Kidney (tissue), 14 donors: ENCODE data around the gene EPB41L3. TPM values are rescaled to one million over a fixed set of nuclear protein-coding genes. Genes with fewer than 3 reads are reported as not detected.

Experiments
- DNase-seq, 5 donors: peaks; one replicate each; pipeline ENCODE4 v3.0.0-alpha.2; 2013 to 2020
- FAIRE-seq: peaks from 2 replicates; lab custom pipeline; 2012; peaks lifted over from hg19 to GRCh38; lab: Jason Lieb, UNC
- H3K27ac ChIP-seq, 2 donors: one replicate each; pipeline ENCODE4 v1.7.0; 2013; ENCODE audit warnings: low read depth in 2 of 2, low read length in 2 of 2, inconsistent platforms in 1 of 2
- H3K27me3 ChIP-seq: one replicate; pipeline ENCODE4 v1.7.1; 2013; ENCODE audit warnings: low read length, inconsistent platforms; ENCODE audit not compliant: control insufficient read depth, insufficient read depth
- H3K36me3 ChIP-seq, 3 donors: one replicate each; pipeline versions ENCODE4 v1.7.0 to v1.7.1; 2013; ENCODE audit warnings: low read length in 3 of 3, control low read depth in 1 of 3, inconsistent platforms in 1 of 3; ENCODE audit not compliant: insufficient read depth in 3 of 3, control insufficient read depth in 2 of 3
- H3K4me1 ChIP-seq, 3 donors: one replicate each; pipeline versions ENCODE4 v1.7.0 to v1.7.1; 2013; ENCODE audit warnings: low read length in 3 of 3, inconsistent platforms in 1 of 3, low read depth in 1 of 3; ENCODE audit not compliant: control insufficient read depth in 2 of 3, insufficient read depth in 2 of 3
- H3K4me3 ChIP-seq, 3 donors: one replicate each; pipeline versions ENCODE4 v1.7.0 to v1.8.1; 2013; ENCODE audit warnings: low read length in 3 of 3, control low read depth in 1 of 3, inconsistent platforms in 1 of 3
- H3K9ac ChIP-seq, 3 donors: one replicate each; pipeline versions ENCODE4 v1.7.0 to v1.7.1; 2013; ENCODE audit warnings: low read length in 3 of 3, control low read depth in 1 of 3, inconsistent platforms in 1 of 3
- H3K9me3 ChIP-seq, 3 donors: one replicate each; pipeline versions ENCODE4 v1.7.0 to v1.7.1; 2013; ENCODE audit warnings: low read length in 3 of 3, control low read depth in 1 of 3, inconsistent platforms in 1 of 3; ENCODE audit not compliant: control insufficient read depth in 2 of 3, insufficient read depth in 1 of 3
- CTCF ChIP-seq: IDR thresholded peaks from 3 replicates; pipeline ENCODE4 v1.5.1; 2012; ENCODE audit warnings: mild to moderate bottlenecking, moderate library complexity, borderline replicate concordance; ENCODE audit not compliant: insufficient read depth; ENCODE audit errors: extremely low read depth
- intact Hi-C: fragments of 100-400 bp; cut with DNase I; formaldehyde crosslinking; loops from one replicate; pipeline ENCODE4 v1.11.1; 2022
- polyA plus RNA-seq: library from polyadenylated mRNA; stranded (reverse); fragments of 350-450 nt; fragmentation: Illumina TruSeq; extraction: RNeasy Lipid Tissue Mini Kit (QIAGEN cat#74804); gene quantifications from one replicate; pipeline ENCODE4 v1.2.3, GENCODE V29; 2014; ENCODE audit warnings: low read depth, low replicate concordance; ENCODE audit not compliant: insufficient read depth
- total RNA-seq: library from RNA; stranded (reverse); fragmentation: NEBNext Ultra II Directional; extraction: Animal tissue kit (Norgen Biotek cat#: 25700); gene quantifications from one replicate; pipeline ENCODE4 v1.2.1, GENCODE V29; 2021
- donor health status: control.
- donor health status: control.
- donor health status: control.
- donor health status: control.
- donor health status: control.
- donor health status: DM: yes; HTN: yes; CAD: no.
- donor health status: Normal renal cell carcinoma (clear cell type).

Gene EPB41L3
- total and polyA plus RNA-seq, 2 donors from 2014 or later: 35.3 to 44.6 TPM

GRCh38 chr18:5500158-5500939, 43.4 kb downstream of the EPB41L3 start:
- Histone ChIP-seq H3K27ac (no peak overlapping the region), H3K4me3 (no peak overlapping the region), H3K4me1 (no peaks in the 10 kb centered on the region), H3K9ac (no peak overlapping the region), H3K36me3 (no peaks in the 10 kb centered on the region), H3K9me3 (no peaks in the 10 kb centered on the region), H3K27me3 (no peaks in the 10 kb centered on the region)
- no peak for FAIRE-seq
- intact Hi-C loops: no loop called here
- no peak for DNase-seq
- TF ChIP-seq CTCF: no peak

GRCh38 chr18:5498452-5498851, 45.3 kb downstream of the EPB41L3 start:
- FAIRE-seq: no peak
- H3K9ac ChIP-seq: no peak overlapping the region

GRCh38 chr18:5496305-5496704, 47.5 kb downstream of the EPB41L3 start:
- Histone ChIP-seq H3K27me3 (no peaks in the 10 kb centered on the region), H3K9me3 (no peaks in the 10 kb centered on the region), H3K4me3 (no peak overlapping the region), H3K9ac (no peak overlapping the region), H3K27ac (no peak overlapping the region), H3K4me1 (no peaks in the 10 kb centered on the region), H3K36me3 (no peaks in the 10 kb centered on the region)
- TF ChIP-seq CTCF: no peak
- intact Hi-C loops: no loop called here
- FAIRE-seq (no peak), DNase-seq (no peak)

More at GRCh38 chr18:5498452-5498851, 45.3 kb downstream of the EPB41L3 start:
- intact Hi-C loops: no loop called here
- H3K36me3 ChIP-seq: no peaks in the 10 kb centered on the region
- no peaks in the 10 kb centered on the region for H3K4me1 ChIP-seq
- H3K4me3 ChIP-seq: no peak overlapping the region
- H3K27ac ChIP-seq: no peak overlapping the region
- TF ChIP-seq CTCF: no peak
- H3K9me3 ChIP-seq: no peaks in the 10 kb centered on the region
- no peak for DNase-seq
- no peaks in the 10 kb centered on the region for H3K27me3 ChIP-seq
